ENCODE results near the gene KCNMB2.
"Not testable (repeated sequence)": the region's sequence is repeated elsewhere in the genome, so short reads cannot be mapped to it uniquely, and the experiment has no call there.

The KCNMB2 gene

DNA sequence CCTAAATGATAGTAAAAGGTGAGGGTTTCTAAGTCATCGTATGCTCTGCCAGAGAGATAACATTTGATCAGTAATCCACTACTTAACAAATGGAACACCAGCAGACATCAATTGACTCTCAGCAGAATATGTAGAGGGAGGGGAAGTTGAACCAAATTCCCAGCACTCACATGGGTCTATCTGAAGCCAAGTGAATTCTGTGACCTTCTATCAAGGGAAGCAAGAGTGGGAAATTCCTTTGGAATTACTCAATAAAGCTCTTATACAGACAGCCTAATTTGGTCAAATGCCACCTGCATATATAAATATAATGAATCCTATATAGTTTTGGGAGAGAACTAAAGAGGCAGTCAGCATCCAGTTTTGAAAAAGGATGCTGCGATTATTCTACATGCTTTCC lies 15.8 kb upstream of the KCNMB2 start:
- no peak for DNase-seq

DNA sequence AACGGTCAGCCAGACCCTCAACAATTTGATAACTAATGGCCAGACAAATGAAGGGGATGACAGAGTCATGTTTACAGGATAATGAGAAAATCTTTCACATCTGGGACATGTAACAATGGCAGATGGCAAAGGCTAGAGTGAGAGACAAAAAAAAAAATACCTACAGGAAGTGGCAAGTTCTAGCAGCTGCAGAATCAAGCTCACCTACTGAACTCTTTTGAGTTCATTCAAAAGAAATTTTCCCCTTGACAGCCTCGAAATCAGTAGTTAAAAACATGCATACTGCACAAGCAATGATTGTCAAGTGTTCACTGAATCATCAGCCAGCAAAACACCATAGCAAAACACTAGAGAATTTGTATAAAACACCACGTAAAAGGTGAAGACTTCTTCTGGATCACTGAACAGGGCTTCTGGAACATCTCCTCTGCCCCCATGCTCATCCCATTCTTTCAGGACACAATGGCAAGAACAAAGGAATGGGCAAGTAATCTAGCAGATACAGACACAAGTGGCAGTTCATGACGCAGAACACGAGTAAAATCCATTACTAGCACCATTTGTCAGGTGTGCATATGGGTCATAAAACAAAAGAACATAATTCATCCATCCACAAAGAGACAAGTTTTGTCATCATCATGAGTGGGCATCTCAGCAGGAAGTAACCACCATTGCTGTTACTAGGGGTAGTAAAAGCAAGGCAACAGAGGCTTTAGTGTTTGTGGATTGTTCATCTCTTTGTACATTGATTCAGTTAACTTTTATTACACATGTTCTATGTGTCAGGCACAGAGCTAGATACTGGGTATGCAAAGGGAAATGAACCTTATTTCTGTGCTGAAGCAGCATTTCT lies 13.8 kb upstream of the KCNMB2 start:
- DNase-seq = no peak

DNA sequence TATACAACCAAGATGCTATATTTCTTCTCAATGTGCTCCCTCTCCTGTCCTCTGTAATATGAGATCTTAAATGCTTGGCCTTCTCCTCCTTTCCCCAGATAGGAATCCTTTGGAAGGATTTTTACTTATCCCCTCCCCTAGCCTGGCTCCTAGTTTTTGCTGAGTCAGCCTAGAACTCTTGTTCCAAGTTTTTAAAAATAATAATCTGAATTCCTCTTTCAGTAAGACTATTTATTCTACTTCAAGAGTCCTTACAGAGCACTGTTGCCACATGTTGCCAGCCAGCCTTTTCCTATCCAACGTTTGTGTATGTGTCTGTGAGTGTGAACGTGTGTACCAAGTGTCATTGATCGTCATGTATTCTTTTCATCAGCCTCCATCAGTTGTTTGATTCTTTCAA lies 11.0 kb upstream of the KCNMB2 start:
- no peak for DNase-seq

DNA sequence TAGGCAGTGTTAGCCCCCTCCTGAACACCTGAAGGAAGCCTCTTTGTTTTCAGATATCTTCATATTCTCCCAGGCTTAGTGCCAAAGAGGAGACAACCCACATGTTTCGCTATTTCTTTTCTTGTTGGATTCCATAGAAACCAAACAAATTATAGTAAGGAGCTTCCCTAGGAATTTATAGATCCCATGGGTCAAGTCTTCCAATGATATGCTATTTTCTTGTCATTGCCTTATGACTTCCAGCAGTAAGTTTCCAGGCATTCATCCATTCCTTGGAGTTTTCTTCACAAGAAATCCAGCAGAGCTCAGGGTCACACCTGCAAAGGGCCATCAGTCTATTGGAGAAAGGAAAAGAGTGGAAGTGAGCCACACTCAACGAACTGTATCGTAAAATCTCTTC lies 9.9 kb upstream of the KCNMB2 start:
- DNase-seq = no peak

DNA sequence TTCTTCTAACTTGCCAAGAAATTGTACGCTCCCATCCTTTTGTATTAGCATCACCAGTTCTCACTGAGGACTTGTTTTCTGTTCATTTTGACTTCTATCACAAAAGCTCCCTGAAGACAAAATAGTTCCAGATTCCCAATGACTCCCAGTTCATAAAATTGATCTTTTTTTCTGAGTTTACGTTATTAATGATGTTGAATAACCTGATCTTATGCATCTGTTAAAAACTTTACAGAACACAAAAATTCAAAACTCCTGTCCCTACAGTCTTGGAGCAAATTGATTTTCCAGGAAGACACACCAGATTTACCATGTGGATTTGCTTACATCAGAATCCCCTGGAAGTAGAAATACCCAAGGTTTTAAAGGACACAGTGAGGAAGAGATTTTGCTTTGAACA lies 8.3 kb upstream of the KCNMB2 start:
- DNase-seq = no peak

DNA sequence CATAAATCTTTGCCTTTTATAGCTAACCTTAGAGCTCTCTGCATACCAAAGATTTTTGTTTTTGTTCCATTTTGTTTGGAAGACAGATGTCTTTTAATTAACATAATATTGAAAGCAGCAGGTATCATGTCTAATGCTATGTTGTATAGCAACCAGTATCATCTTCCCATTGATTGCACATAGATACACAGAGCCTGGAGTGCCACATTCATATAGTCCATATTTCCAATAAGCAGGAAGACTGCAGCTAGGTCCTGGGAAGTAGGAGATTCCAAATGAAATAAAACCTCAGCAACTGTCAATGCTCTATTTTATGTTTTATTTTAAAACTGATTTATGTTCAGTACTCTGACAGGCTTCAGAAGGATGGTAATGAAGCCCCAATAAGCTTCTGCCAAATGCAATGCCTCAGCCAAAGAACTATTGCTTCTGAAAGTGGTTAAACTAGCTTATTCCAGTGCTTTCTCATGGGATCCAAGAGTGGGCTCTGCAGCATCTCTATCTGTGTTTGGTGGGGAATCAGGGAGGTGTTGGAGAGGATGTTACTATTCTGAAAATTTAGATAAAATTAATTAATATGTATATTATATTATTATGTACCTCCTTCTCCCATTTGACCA lies 6.5 kb upstream of the KCNMB2 start:
- DNase-seq = no peak

DNA sequence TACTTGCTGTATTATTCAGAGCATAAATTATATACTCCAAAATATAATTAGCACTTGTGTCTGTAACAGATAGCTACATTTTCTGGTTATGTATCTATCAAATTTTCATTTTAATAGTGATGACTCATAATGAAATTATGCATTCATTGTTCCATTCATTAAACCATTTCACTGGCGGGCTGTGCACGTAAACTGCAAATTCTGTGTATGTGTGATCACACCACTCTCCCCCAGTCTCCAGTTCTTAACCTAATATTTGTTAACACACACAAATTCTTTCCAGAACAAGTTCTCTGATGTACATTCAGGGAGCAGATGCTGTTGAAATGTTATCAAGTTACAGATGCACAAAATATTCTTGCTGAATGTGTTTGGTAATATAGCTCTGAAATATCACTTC lies 3.8 kb upstream of the KCNMB2 start:
- DNase-seq = no peak

DNA sequence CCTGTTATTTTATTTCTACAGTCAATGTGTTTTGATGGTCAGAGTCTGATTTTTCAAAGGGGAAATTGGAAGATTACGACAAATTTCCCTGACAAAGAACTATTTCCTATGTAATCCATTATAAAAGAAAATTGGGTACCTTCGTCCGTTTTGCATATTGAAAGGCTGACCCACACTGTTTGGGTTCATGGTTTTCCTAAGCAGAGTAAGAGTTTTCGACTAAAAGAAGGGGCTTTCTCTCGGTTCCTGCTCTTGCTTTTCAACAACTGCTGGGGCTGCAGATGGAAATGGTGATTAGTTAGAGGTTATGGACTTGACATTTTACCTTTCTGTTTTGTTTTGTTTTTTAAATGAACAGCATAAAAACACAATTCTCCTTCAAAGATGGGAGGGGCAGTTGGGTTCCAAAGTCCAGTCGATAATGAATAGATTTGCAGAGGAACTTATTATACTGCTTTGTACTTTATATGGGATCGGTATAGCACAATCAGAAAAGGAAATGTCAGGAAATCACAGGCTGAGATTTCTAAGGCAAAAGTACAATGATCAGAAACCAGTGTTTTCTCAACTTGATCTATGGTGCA lies 978 bp downstream of the KCNMB2 start:
- DNase-seq = no peak

DNA sequence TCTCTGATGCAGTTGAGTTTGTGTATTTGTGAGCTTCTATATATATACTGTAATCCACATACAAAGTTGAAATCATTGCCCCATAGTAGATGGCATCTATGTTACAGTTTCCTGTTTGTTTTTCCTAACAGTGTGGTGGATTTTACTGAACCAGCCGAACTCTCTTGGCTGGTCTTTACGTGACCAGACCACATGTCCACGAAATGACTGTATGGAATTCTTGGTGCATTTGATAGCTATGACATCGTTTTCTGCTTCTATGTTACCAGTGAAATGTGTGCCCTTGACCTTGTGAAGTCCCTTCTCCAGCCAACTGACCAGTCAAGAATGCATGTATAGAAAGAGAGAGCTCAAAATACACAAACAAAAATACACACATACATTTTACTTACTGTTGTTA lies 1.8 kb downstream of the KCNMB2 start:
- no peak for DNase-seq

DNA sequence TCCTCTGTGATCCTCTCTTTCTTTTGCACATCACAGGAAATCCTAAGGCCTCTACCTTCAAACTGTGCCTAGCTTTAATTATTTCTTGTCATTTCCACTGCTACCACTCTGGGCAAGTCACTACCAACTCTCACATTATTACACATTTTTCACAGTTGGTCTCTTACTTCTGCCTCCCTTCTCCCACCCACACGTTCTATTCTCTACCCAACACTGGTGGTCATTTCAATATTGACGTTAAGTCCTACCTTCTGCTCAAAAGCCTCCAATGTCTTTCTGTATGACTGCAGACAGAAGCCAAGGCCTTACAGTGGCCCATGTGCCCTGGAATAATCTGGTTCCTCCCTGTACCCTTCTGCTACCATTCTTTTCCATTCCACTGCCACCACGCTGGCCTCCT lies 3.9 kb downstream of the KCNMB2 start:
- DNase-seq = no peak

DNA sequence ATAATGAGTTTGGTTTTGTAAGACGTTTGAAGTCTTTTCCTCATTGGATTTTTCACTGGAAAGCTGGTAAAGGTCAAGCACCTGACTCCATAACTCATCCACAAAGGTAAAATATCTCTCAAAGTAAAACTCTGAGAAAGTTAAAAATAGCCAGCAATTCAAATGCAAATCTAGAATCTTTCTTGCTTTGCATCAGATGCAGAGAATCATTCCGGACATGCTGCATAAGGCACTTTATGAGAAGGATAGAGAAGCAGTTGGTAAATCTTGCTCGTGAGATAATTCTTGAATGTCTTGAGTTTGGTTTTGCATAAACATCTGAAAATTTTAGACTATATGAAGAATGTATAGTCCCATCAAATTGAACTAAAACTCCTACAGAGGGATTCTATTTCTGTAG lies 9.1 kb downstream of the KCNMB2 start:
- DNase-seq = no peak

DNA sequence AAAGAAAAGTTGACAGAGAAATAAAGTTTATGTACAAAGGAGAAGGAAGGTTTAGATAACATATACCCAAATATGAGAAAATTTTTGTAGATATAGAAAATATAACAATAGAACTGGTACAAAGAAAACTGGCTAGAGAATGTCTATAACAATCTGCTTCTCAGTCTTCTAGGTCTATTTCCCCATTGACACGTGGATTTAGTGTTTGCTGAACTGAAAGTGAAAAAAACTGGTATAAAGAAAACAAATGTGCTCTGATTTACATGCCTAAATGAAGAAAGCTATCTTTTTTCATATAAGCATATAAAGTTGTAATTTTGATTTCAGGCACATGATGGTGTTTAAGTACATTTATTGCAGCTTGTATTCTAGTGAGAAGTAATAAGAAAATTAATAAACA lies 9.8 kb downstream of the KCNMB2 start:
- DNase-seq = no peak

DNA sequence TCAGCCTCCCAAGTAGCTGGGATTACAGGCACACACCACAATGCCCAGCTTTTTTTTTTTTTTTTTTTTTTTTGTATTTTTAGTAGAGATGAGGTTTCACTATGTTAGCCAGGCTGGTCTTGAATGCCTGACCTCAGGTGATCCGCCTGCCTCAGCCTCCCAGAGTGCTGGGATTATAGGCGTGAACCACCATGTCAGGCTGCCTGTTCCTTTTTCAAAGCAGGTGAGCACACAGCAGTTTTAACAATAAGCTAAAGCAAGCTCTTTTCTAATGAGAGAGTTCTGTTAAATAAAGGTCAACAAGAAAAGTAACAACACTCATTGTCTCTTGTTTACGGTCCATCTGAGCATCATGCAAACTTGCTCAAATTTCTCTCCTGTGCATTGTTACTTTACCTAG lies 13.2 kb downstream of the KCNMB2 start:
- DNase-seq = not testable (repeated sequence)

DNA sequence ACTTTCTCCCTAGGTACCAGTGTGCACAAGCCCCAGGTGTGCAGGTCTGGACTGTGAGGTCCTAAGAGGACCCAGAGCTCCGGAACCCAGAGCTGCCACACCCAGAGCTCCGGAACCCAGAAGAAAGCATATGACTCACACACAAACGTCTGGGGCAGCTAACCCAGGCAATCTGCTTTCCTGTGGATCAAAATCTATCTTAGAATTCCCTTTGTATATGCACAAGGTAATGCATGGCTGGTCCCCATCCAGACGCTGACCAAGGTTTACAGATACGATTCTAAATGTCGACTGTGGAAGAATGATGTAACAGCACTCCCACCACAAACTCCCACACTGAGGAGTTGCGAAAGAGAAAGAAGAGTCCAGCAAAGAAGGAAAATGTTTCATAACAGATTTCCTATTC lies 15.7 kb downstream of the KCNMB2 start:
- DNase-seq = no peak

DNA sequence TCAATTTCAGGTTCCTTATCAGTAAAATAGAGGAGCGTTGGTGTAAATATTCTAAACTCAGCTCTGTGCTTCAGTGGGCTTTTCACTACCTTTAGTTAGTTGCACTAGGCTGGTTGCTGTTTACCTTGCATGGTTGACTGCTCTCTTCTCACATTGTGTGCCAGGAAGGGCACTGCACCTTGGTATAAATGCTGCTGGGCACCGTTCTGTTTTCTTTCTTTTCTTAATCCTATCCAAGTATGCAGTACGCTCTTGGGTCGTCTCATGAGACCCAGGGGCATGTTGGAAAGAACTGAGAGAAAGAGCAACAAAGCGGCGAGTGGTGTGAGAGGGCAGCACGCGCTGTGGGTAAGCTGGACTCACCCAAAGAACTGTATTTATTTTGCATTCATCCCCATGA lies 22.4 kb downstream of the KCNMB2 start:
- no peak for DNase-seq

DNA sequence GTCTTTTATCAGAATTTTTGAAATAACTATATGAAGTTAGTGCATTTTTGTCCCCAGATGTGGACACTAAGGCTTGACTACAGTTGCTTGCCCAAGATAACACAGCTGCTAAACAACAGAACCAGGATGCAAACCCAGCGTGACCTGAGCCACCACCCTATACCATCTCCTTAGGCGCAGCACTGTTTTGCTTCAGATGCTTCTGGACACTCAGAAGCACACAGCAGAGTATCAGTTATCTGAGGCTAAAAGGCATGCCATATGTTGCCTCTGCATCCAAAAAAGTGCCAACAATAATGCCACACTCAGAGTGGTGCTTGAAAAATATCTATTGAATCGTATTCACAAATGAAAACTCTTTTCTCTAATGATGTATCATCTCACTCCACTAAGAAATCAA lies 24.5 kb downstream of the KCNMB2 start:
- no peak for DNase-seq

DNA sequence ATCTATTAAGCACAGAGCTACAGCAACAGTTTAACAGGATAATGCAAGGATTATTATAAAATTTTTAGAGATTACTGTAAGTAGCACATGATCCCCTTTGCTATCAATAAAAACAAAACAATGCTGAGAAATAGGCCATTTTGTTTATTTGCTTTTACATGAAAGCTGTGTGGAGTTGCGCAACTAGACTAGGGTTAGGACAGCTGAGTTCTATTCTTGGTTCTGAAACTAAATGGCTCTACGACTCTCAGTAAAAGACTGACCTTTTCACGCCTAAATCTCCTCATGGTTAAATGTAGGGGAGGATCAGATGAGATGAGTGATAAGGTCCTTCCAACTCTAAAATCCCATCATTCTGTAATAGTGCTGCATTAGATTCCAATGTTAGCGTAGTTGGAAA lies 25.0 kb downstream of the KCNMB2 start:
- DNase-seq = no peak

DNA sequence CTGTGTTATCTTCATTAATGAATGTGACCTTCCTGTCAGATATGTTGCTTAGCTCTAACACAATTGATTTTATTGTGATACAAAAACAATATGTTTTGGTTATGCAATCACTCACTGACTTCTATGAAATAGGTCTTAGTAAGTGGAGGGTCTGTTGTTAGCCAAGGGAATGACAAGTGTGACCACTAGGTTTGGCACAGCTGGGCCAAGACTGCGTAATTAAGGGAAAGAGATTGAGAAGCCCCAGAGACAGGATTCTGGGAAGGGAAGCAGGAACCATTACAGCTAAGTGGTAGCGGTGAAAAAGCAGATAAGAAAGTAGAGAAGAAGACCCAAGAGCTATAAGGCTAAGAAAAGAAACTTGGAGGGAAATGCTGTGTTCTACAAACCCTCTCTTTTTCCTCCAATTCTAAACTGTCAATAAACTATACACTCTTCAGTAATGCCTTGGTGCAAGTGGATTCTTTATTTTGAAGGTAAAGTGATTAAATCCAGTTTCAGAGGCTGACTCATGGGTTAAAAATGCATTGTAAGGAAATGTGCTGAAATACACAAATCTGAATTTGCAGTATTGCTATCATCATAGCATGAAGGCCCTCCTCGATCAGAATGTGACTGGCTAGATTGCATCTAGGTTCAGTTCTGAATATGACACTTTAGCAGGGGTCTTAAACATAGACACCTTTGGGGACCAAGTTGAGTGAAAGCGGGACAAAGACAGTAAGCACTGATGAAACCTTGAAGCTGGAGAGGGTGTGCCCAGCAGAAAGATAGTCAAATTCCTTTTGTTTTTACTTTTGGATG lies 26.1 kb downstream of the KCNMB2 start:
- DNase-seq = no peak

DNA sequence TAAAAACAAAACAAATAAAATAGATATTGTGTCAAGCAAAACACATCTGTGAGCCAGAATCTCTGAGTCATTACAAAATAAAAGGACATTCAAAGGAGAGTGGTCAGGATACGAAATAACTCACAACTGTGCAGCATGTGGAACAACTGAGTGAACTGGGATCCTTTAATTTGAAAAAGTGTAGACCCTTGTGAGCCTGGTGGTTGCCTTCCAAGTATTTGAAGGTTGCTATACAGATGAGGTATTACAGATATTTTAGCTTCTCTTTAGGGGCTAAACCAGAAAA lies 26.7 kb downstream of the KCNMB2 start:
- DNase-seq = no peak

DNA sequence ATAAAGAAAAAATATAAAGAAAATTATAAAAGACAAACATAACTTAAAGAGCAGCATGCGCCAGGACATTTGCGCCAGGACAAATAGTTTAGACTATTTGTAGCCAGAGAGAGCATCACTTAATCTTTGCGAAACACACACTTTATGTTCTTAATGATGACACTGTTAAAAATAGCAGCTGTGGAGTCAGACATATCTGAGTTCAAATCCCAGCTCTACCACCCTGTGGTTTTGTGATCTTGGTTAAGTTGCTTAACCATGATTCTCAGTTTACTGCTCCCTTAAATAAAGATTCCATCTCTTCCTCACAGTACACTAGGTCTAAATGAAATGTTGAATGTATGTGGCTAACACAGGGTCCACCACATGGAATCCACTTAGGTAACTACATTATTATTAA lies 31.4 kb downstream of the KCNMB2 start:
- DNase-seq = no peak

DNA sequence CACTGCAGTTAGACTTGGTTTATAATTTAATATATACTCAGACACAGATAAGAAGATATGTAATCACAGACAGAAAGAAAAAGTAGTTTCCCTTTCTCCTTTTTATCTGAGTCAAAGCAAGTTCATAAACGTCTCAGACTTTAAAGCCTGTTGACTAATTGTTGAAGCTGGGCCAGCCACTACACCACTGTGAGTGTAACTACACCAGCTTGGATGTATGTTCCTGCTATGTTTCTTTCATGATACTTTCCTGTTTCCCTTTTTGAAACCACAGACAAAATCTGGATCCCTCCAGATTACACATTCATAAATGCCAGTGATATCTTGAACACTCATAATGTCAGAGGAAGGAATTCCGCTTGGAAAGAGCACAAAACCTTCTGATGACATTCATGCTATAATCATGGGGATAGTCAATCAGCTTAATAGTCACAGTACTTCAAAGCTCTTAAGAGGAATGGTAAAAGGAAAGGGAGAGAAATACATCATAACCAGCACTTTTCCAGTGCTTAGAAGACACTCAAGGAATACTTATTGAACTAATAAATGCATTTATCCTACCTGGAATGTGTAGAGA lies 32.0 kb downstream of the KCNMB2 start:
- no peak for DNase-seq

DNA sequence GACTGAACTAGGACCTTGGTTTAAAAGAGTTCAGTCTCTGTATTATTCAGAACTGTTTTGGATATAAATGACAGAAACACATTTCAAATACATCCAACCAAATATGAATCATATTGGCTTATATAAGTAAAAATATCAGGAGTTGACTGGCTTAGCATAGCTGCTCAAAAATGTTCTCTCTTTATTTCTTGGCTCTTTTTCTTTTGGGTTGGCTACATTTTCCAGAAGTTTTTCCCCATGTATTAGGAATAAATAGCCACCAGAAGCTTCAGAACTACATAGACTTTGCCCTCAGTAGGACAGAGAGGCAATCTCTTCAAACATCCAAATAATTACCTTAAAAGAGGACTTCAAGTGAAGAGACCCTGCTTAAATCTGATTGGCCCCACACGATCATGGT lies 32.7 kb downstream of the KCNMB2 start:
- DNase-seq = no peak

DNA sequence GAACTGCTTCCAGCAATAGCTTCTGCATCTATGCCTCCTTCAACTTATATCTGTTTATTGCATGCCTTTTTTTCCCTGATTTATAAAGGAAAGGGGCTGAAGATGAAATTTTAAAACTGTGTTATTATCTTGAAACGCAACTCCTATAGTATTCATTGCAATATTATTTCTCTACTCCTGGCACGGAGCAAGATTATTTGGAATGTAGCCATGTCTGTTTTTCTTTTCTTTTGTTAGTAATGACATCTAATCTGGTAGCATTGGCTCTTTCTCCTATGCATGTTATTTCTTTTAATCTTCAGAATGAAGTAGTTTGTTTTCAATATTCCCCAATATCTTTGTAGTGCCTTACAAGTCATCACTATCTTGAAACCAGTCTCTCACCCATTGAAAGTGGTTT lies 33.6 kb downstream of the KCNMB2 start:
- DNase-seq = no peak
